SK-N-SH treated with all-trans-retinoic acid at 6 μM for 48 hours (cell line): ENCODE results near the gene FOSL2.

Experiments
- CREB5 ChIP-seq: fragments of 250-450 bp; sonication (Bioruptor Pico); IDR thresholded peaks from 2 replicates; pipeline ENCODE4 v1.5.1; 2020; ENCODE audit warnings: low read depth, mild to moderate bottlenecking, moderate library complexity
- ESRRG ChIP-seq: fragments of 250-450 bp; sonication (Bioruptor Pico); IDR thresholded peaks from 2 replicates; pipeline ENCODE4 v1.6.1; 2021; ENCODE audit warnings: mild to moderate bottlenecking
- PATZ1 ChIP-seq: fragments of 250-450 bp; sonication (Bioruptor Pico); IDR thresholded peaks from 2 replicates; pipeline ENCODE4 v1.8.0; 2020; ENCODE audit warnings: mild to moderate bottlenecking, moderate library complexity, borderline replicate concordance
- RARB ChIP-seq: fragments of 250-450 bp; sonication (Bioruptor Pico); IDR thresholded peaks from 2 replicates; pipeline ENCODE4 v1.8.0; 2021; ENCODE audit warnings: mild to moderate bottlenecking, moderate library complexity
- TCF4 ChIP-seq: fragments of 250-450 bp; sonication (Bioruptor Pico); IDR thresholded peaks from 2 replicates; pipeline ENCODE4 v1.8.0; 2021; ENCODE audit warnings: mild to moderate bottlenecking, moderate library complexity, borderline replicate concordance

- TF ChIP-seq PATZ1 (CRISPR knock-in tag) (no peak), TCF4 (CRISPR knock-in tag) (no peak), CREB5 (CRISPR knock-in tag) (no peak), RARB (CRISPR knock-in tag) (no peak), ESRRG (no peak)
These were observed 41.9 kb downstream of the FOSL2 start for GRCh38 chr2:28434600-28434989.
